Erythroblast (primary cell): ENCODE measurements around the gene MCM3.

Experiments
- DNase-seq, 2 experiments: peaks; one replicate each; lab custom pipeline; 2025; lab: John Stamatoyannopoulos, UW
- GATA1 ChIP-seq: IDR thresholded peaks from 2 replicates; pipeline ENCODE4 v1.6.1; 2011; ENCODE audit warnings: low read depth, mild to moderate bottlenecking, control low read depth, low read length, moderate library complexity
- POLR2A ChIP-seq: IDR thresholded peaks from 2 replicates; pipeline ENCODE4 v1.6.1; 2011; ENCODE audit warnings: mild to moderate bottlenecking, low read length

The MCM3 gene

GRCh38 chr6:52286798-52287432, 2.4 kb upstream of the MCM3 start:
- DNase-seq = peak; percentile 69 to 79
- TF ChIP-seq GATA1 = no peak
- TF ChIP-seq POLR2A = no peak

- TF ChIP-seq GATA1 (no peak), POLR2A (no peak)
- DNase-seq = peak; percentile 45 to 48
These were observed 881 bp upstream of the MCM3 start for GRCh38 chr6:52285177-52286068.

- DNase-seq = peak in 1 of 2 experiments; percentile 74
- no peak for TF ChIP-seq GATA1
- no peak for TF ChIP-seq POLR2A
These were observed 447 bp downstream of the MCM3 start for GRCh38 chr6:52284131-52284459.

- no peak for DNase-seq
- no peak for TF ChIP-seq GATA1
- no peak for TF ChIP-seq POLR2A
These were observed 1.4 kb downstream of the MCM3 start for GRCh38 chr6:52283111-52283510.

GRCh38 chr6:52276130-52276529, 8.4 kb downstream of the MCM3 start:
- no peak for DNase-seq
- no peak for TF ChIP-seq GATA1
- no peak for TF ChIP-seq POLR2A

GRCh38 chr6:52271852-52272460, 12.6 kb downstream of the MCM3 start:
- no peak for DNase-seq
- TF ChIP-seq GATA1 (no peak), POLR2A (no peak)

- DNase-seq = peak; percentile 65 to 75
- TF ChIP-seq GATA1 = no peak
- TF ChIP-seq POLR2A = no peak
These were observed 20.6 kb downstream of the MCM3 start for GRCh38 chr6:52263709-52264540.

GRCh38 chr6:52262620-52263344, 21.8 kb downstream of the MCM3 start:
- DNase-seq = no peak
- TF ChIP-seq POLR2A = no peak
- no peak for TF ChIP-seq GATA1

GRCh38 chr6:52261229-52261628, 23.3 kb downstream of the MCM3 start:
- TF ChIP-seq POLR2A (no peak), GATA1 (no peak)
- DNase-seq = no peak

- DNase-seq = no peak
- TF ChIP-seq POLR2A = no peak
- no peak for TF ChIP-seq GATA1
These were observed 23.9 kb downstream of the MCM3 start for GRCh38 chr6:52260634-52261033.

GRCh38 chr6:52255434-52255833, 29.1 kb downstream of the MCM3 start:
- no peak for DNase-seq
- no peak for TF ChIP-seq POLR2A
- no peak for TF ChIP-seq GATA1

- no peak for TF ChIP-seq POLR2A
- TF ChIP-seq GATA1 = no peak
- DNase-seq = no peak
These were observed 29.7 kb downstream of the MCM3 start for GRCh38 chr6:52254731-52255378.
